GM12878 (cell line): ENCODE measurements around the gene PLXNB2. TPM values are rescaled to one million over a fixed set of nuclear protein-coding genes. Genes with fewer than 3 reads are reported as not detected.

Experiments used
- ATAC-seq: fragments of 200-7000 bp; cut with Tn5 transposase; 3 replicates; pipeline ENCODE4 v1.9.1; 2020; ENCODE audit warnings: mild to moderate bottlenecking, moderate library complexity
- BruUV-seq: library from RNA; stranded (reverse); fragments of 400-500 nt; replicated peaks from 2 replicates; lab custom pipeline; 2021; lab: Mats Ljungman, UMichigan
- CTCF ChIA-PET: fragments of 300-600 bp; sonication (Branson Sonifier 250); formaldehyde crosslinking; extraction: SDS; loops from one replicate; lab custom pipeline; 2021; ENCODE audit warnings: inconsistent platforms; lab: Yijun Ruan, JAX
- POLR2A ChIA-PET: fragments of 350-600 bp; formaldehyde crosslinking; extraction: SDS; loops from one replicate; lab custom pipeline; 2021; ENCODE audit warnings: inconsistent platforms; lab: Charles Lee
- RAD21 ChIA-PET: fragments of 300-600 bp; sonication (Branson Sonifier 250); formaldehyde crosslinking; loops from one replicate; lab custom pipeline; 2023; ENCODE audit warnings: antibody characterized with exemption; ENCODE audit not compliant: unreplicated experiment; lab: Charles Lee
- SMC1A ChIA-PET: fragments of 300-600 bp; sonication (Branson Sonifier 250); formaldehyde crosslinking; loops from one replicate; lab custom pipeline; 2023; ENCODE audit not compliant: unreplicated experiment, uncharacterized antibody; lab: Charles Lee
- DNase-seq: peaks from one replicate; pipeline ENCODE4 v3.0.0-alpha.2; 2011; ENCODE audit warnings: low read depth, low spot score
- FAIRE-seq: peaks from 3 replicates; lab custom pipeline; 2011; peaks lifted over from hg19 to GRCh38; lab: Jason Lieb, UNC
- H2AFZ ChIP-seq: 2 replicates; pipeline ENCODE4 v1.6.0; 2011; ENCODE audit warnings: low read depth, low read length, control low read depth; ENCODE audit not compliant: control insufficient read depth
- H3K27ac ChIP-seq: 2 replicates; pipeline ENCODE4 v1.5.1; 2011; ENCODE audit warnings: control low read depth; ENCODE audit not compliant: control insufficient read depth, insufficient read depth
- H3K27me3 ChIP-seq, 2 experiments: replicated peaks in 1 of 2; 2 replicates each; pipeline versions ENCODE4 v1.6.0 to v1.6.1; 2011; ENCODE audit warnings: low read length in 1 of 2; ENCODE audit not compliant: control insufficient read depth in 2 of 2, insufficient read depth in 2 of 2
- H3K36me3 ChIP-seq, 2 experiments: 2 replicates each; pipeline ENCODE4 v1.5.1; 2011; ENCODE audit warnings: low read length in 1 of 2; ENCODE audit not compliant: control insufficient read depth in 2 of 2, insufficient read depth in 2 of 2
- H3K4me1 ChIP-seq: 2 replicates; pipeline ENCODE4 v1.6.1; 2011; ENCODE audit warnings: mild to moderate bottlenecking, low read length, moderate library complexity, mixed read lengths; ENCODE audit not compliant: control insufficient read depth, insufficient read depth
- H3K4me2 ChIP-seq: 2 replicates; pipeline ENCODE4 v1.6.0; 2011; ENCODE audit warnings: control low read depth; ENCODE audit not compliant: control insufficient read depth, insufficient read depth
- H3K4me3 ChIP-seq: fragments of 200-600 bp; sonication (generic); 2 replicates; pipeline ENCODE4 v1.5.1; 2016
- H3K79me2 ChIP-seq: 2 replicates; pipeline ENCODE4 v1.6.0; 2011; ENCODE audit warnings: low read length; ENCODE audit not compliant: control insufficient read depth, insufficient read depth
- H3K9ac ChIP-seq: 2 replicates; pipeline ENCODE4 v1.8.0; 2011; ENCODE audit warnings: low read length, control low read depth, mixed read lengths; ENCODE audit not compliant: control insufficient read depth, insufficient read depth
- H3K9me3 ChIP-seq: replicated peaks from 3 replicates; pipeline ENCODE4 v1.5.1; 2011; ENCODE audit warnings: mild to moderate bottlenecking, low read length; ENCODE audit not compliant: control insufficient read depth, insufficient read depth
- H4K20me1 ChIP-seq: 2 replicates; pipeline ENCODE4 v1.6.0; 2011; ENCODE audit not compliant: control insufficient read depth, insufficient read depth
- BCL3 ChIP-seq: IDR thresholded peaks from 2 replicates; pipeline ENCODE4 v1.6.1; 2011; ENCODE audit warnings: borderline replicate concordance, low read depth, mild to moderate bottlenecking, moderate library complexity, low read length; ENCODE audit not compliant: insufficient read depth, poor library complexity, severe bottlenecking
- FOXK2 ChIP-seq: fragments of 450-650 bp; IDR thresholded peaks from 2 replicates; pipeline ENCODE4 v1.6.1; 2017; ENCODE audit warnings: mild to moderate bottlenecking, moderate library complexity
- NR2F1 ChIP-seq: fragments of 450-650 bp; conservative IDR thresholded peaks from 2 replicates; pipeline ENCODE4 v1.6.1; 2017; ENCODE audit warnings: mild to moderate bottlenecking
- PBX3 ChIP-seq: IDR thresholded peaks from 2 replicates; pipeline ENCODE4 v1.6.1; 2011; ENCODE audit warnings: mild to moderate bottlenecking, low read depth, low read length, moderate library complexity; ENCODE audit not compliant: insufficient replicate concordance
- WGBS: methylation state at CpG from one replicate; pipeline ENCODE4 v1.1.6; 2016; ENCODE audit warnings: low lambda C conversion rate; ENCODE audit not compliant: insufficient replicate concordance, insufficient coverage; ENCODE audit errors: missing lambda C conversion rate; 5-methylcytosine and 5-hydroxymethylcytosine counted together
- in situ Hi-C: fragments of 300-500 bp; cut with MboI; formaldehyde crosslinking; loops from 9 replicates; pipeline ENCODE4 v1.14.3; 2018; ENCODE audit warnings: mixed read lengths
- intact Hi-C: fragments of 100-400 bp; cut with micrococcal nuclease; formaldehyde crosslinking; loops from one replicate; pipeline ENCODE4 v1.14.2; 2022; ENCODE audit not compliant: unreplicated experiment
- polyA plus RNA-seq, 11 experiments: library from polyadenylated mRNA; depleted of rRNA in 4 of 11; unstranded in 6 of 11; stranded (reverse) in 5 of 11; fragments of >200 nt; fragmentation: Nextera tagmentation in 4 of 11; fragmentation: Illumina TruSeq in 1 of 11; extraction: Ambion mirVana in 4 of 11; extraction: Trizol in 1 of 11; gene quantifications; 1 replicate in 1 of 11; 2 replicates in 10 of 11; pipeline versions ENCODE4 v1.2.1 to v1.2.3, GENCODE V29; 2011 to 2016; ENCODE audit warnings: inconsistent platforms in 2 of 11, missing spikeins in 2 of 11, low read depth in 1 of 11
- total RNA-seq, 4 experiments: library from RNA; depleted of rRNA in 3 of 4; stranded (reverse); fragments of >200 nt in 3 of 4; fragmentation: Illumina TruSeq in 1 of 4; extraction: Trizol in 1 of 4; gene quantifications; 2 replicates each; pipeline versions ENCODE4 v1.2.1 to v1.2.3, GENCODE V29; 2013 to 2021

PLXNB2 gene
- total and polyA plus RNA-seq, 10 of the 15 experiments (the other 5 are each of a cell fraction or from before 2014, with no cell fraction given), result 0.68 to 134 (median 41.9) TPM

- SMC1A ChIA-PET, result no interaction called here
- CTCF ChIA-PET, result no interaction called here
- BruUV-seq, result no TSS peak
- Histone ChIP-seq H3K9me3 (no peaks in the 10 kb centered on the region), H3K79me2 (no peaks in the 10 kb centered on the region), H4K20me1 (no peaks in the 10 kb centered on the region), H3K4me3 (no peak overlapping the region), H3K9ac (no peak overlapping the region), H3K4me1 (peaks cover 16% of the 10 kb centered on the region), H3K36me3 (no peaks in the 10 kb centered on the region), H3K4me2 (no peak overlapping the region), H3K27ac (no peak overlapping the region), H3K27me3 (no peaks in the 10 kb centered on the region), H2AFZ (no peak overlapping the region)
- no peak for FAIRE-seq
- intact Hi-C loops (no loop called here), in situ Hi-C loops (no loop called here)
- 97% methylated on average over 13 of the region's 13 CpGs for WGBS
- ATAC-seq, result no peak
- POLR2A ChIA-PET, result no interaction called here
- TF ChIP-seq PBX3 (no peak), FOXK2 (0 out of 2 replicates have a peak, but pooled peaks have one; percentile 13), NR2F1 (no peak), BCL3 (peak; percentile 91)
- RAD21 ChIA-PET, result no interaction called here
- no peak for DNase-seq
Measured at GRCh38 chr22:50337262-50338041, 30.0 kb upstream of the PLXNB2 start.
